ENCODE measurements around the gene CEMIP2. TPM values are rescaled to one million over a fixed set of nuclear protein-coding genes. Genes with fewer than 3 reads are reported as not detected.

Gene CEMIP2
- total RNA-seq, 1 donor from 2014 or later, result 139 TPM

GRCh38 chr9:71671289-71671688 is 97.0 kb downstream of the CEMIP2 start:
- Mint-ChIP-seq H3K4me3 (ENCODE audit: unreplicated experiment) (no peak overlapping the region), H3K27ac (ENCODE audit: unreplicated experiment) (no peak overlapping the region)
- no peak for FAIRE-seq

DNA sequence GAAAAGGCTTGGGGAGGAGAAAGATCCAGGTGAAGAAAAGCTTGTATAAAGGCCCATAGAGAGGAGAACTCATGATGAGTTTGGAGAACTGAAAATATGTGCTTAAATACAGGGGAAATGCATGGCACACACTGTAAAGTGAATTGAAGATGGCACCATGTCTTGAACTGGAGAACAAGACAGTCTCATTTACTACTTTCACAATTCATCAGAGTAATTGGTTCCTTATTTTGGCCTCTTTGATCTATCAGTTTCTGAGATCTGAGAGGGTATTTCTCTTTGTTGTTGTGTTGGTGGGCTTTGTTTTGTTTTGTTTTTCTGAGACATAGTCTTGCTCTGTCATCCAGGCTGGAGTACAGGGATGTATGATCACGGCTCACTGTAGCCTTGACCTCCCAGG is 98.2 kb downstream of the CEMIP2 start:
- no peak overlapping the region for H3K9ac ChIP-seq (ENCODE audit: low read length)
- no peaks in the 10 kb centered on the region for H3K4me1 Mint-ChIP-seq (ENCODE audit: low read depth, unreplicated experiment)
- no peak for TF ChIP-seq EZH2 (IDR thresholded peaks at IDR 0.05; ENCODE audit: insufficient read depth, low read length)
- TF ChIP-seq, protein P1, sequence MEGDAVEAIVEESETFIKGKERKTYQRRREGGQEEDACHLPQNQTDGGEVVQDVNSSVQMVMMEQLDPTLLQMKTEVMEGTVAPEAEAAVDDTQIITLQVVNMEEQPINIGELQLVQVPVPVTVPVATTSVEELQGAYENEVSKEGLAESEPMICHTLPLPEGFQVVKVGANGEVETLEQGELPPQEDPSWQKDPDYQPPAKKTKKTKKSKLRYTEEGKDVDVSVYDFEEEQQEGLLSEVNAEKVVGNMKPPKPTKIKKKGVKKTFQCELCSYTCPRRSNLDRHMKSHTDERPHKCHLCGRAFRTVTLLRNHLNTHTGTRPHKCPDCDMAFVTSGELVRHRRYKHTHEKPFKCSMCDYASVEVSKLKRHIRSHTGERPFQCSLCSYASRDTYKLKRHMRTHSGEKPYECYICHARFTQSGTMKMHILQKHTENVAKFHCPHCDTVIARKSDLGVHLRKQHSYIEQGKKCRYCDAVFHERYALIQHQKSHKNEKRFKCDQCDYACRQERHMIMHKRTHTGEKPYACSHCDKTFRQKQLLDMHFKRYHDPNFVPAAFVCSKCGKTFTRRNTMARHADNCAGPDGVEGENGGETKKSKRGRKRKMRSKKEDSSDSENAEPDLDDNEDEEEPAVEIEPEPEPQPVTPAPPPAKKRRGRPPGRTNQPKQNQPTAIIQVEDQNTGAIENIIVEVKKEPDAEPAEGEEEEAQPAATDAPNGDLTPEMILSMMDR (IDR thresholded peaks at IDR 0.05; ENCODE audit: insufficient read depth, low read depth, low read length), result no peak
- no peaks in the 10 kb centered on the region for H3K9me3 ChIP-seq (ENCODE audit: insufficient read depth, low read depth, low read length)
- no peak overlapping the region for H2AFZ ChIP-seq (ENCODE audit: low read depth, low read length)
- H3K36me3 Mint-ChIP-seq (ENCODE audit: low read depth, unreplicated experiment), result peaks cover 5% of the 10 kb centered on the region
- H3K27me3 ChIP-seq (ENCODE audit: insufficient read depth, low read length), result no peaks in the 10 kb centered on the region
- no peaks in the 10 kb centered on the region for H3K4me1 ChIP-seq (ENCODE audit: insufficient read depth, low read length)
- no peak overlapping the region for H3K4me2 ChIP-seq (ENCODE audit: low read length)
- H3K9me3 Mint-ChIP-seq (ENCODE audit: unreplicated experiment), result peaks cover 3% of the 10 kb centered on the region
- H3K4me3 Mint-ChIP-seq (ENCODE audit: unreplicated experiment), result no peak overlapping the region
- peak; percentile 17 for FAIRE-seq
- H3K79me2 ChIP-seq (ENCODE audit: insufficient read depth, low read length), result no peaks in the 10 kb centered on the region
- no peak overlapping the region for H3K27ac ChIP-seq (ENCODE audit: low read depth, low read length)
- H4K20me1 ChIP-seq (ENCODE audit: insufficient read depth, low read length), result no peaks in the 10 kb centered on the region
- H3K27ac Mint-ChIP-seq (ENCODE audit: unreplicated experiment), result no peak overlapping the region
- H3K36me3 ChIP-seq (ENCODE audit: insufficient read depth, low read length), result no peaks in the 10 kb centered on the region
- DNase-seq (ENCODE audit: low read depth), result no peak
- no peak overlapping the region for H3K4me3 ChIP-seq (ENCODE audit: insufficient read depth, low read depth, low read length)
- no peaks in the 10 kb centered on the region for H3K27me3 Mint-ChIP-seq (ENCODE audit: low read depth, unreplicated experiment)

More at GRCh38 chr9:71671289-71671688, 97.0 kb downstream of the CEMIP2 start:
- Histone ChIP-seq H3K27me3 (ENCODE audit: insufficient read depth, low read length) (no peaks in the 10 kb centered on the region), H3K9ac (ENCODE audit: low read length) (no peak overlapping the region), H3K79me2 (ENCODE audit: insufficient read depth, low read length) (no peaks in the 10 kb centered on the region), H4K20me1 (ENCODE audit: insufficient read depth, low read length) (no peaks in the 10 kb centered on the region), H3K4me1 (ENCODE audit: insufficient read depth, low read length) (no peaks in the 10 kb centered on the region), H3K36me3 (ENCODE audit: insufficient read depth, low read length) (no peaks in the 10 kb centered on the region), H3K9me3 (ENCODE audit: insufficient read depth, low read depth, low read length) (no peaks in the 10 kb centered on the region), H3K27ac (ENCODE audit: low read depth, low read length) (no peak overlapping the region), H2AFZ (ENCODE audit: low read depth, low read length) (no peak overlapping the region), H3K4me2 (ENCODE audit: low read length) (no peak overlapping the region), H3K4me3 (ENCODE audit: insufficient read depth, low read depth, low read length) (no peak overlapping the region)
- H3K36me3 Mint-ChIP-seq (ENCODE audit: low read depth, unreplicated experiment), result peaks cover 5% of the 10 kb centered on the region
- no peaks in the 10 kb centered on the region for H3K27me3 Mint-ChIP-seq (ENCODE audit: low read depth, unreplicated experiment)
- no peak for TF ChIP-seq EZH2 (IDR thresholded peaks at IDR 0.05; ENCODE audit: insufficient read depth, low read length)
- TF ChIP-seq, protein P1 (IDR thresholded peaks at IDR 0.05; ENCODE audit: insufficient read depth, low read depth, low read length), result no peak
- H3K4me1 Mint-ChIP-seq (ENCODE audit: low read depth, unreplicated experiment), result no peaks in the 10 kb centered on the region
- no peak for DNase-seq (ENCODE audit: low read depth)
- H3K9me3 Mint-ChIP-seq (ENCODE audit: unreplicated experiment), result peaks cover 3% of the 10 kb centered on the region

DNA sequence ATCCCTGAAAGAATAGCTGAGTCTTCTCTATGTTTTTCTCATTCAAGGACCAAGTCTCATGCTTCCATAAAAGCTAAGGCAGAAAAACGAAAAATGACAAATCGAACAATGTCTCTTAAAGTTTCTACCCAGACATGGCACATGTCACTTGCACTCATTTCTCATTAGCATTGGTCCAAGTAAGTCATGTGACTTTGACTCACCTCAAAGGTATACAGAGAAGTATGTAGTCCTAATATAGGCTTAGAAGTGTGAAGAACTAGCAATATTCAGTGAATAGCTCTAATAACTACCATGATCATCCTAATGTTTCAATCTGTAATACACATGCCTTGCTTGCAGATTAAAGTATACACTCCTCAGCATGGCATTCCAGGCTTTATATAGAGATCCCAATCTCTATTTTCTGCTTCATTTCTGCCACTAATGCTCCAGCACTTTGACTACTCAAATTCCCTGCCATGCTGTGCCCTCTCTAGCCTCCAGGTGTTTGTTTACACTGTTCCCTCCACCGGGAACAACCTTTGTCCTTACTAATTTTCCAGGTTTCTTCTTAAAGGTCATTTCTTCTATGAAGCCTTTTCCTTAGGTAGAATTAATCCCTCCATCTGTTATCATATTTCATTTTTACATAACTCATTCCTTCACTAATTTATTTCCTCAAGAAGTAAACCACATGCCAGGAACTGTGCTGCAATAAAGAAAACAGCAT is 98.9 kb downstream of the CEMIP2 start:
- Histone ChIP-seq H3K9me3 (ENCODE audit: insufficient read depth, low read depth, low read length) (no peaks in the 10 kb centered on the region), H3K4me1 (ENCODE audit: insufficient read depth, low read length) (peaks cover 2% of the 10 kb centered on the region), H3K79me2 (ENCODE audit: insufficient read depth, low read length) (no peaks in the 10 kb centered on the region), H3K4me3 (ENCODE audit: insufficient read depth, low read depth, low read length) (no peak overlapping the region), H3K4me2 (ENCODE audit: low read length) (no peak overlapping the region), H2AFZ (ENCODE audit: low read depth, low read length) (no peak overlapping the region), H3K36me3 (ENCODE audit: insufficient read depth, low read length) (no peaks in the 10 kb centered on the region), H3K27me3 (ENCODE audit: insufficient read depth, low read length) (no peaks in the 10 kb centered on the region), H3K27ac (ENCODE audit: low read depth, low read length) (no peak overlapping the region), H4K20me1 (ENCODE audit: insufficient read depth, low read length) (no peaks in the 10 kb centered on the region), H3K9ac (ENCODE audit: low read length) (no peak overlapping the region)
- DNase-seq (ENCODE audit: low read depth) (no peak), FAIRE-seq (no peak)
- H3K9me3 Mint-ChIP-seq (ENCODE audit: unreplicated experiment), result peaks cover 3% of the 10 kb centered on the region
- no peaks in the 10 kb centered on the region for H3K27me3 Mint-ChIP-seq (ENCODE audit: low read depth, unreplicated experiment)
- no peak overlapping the region for H3K27ac Mint-ChIP-seq (ENCODE audit: unreplicated experiment)
- H3K4me3 Mint-ChIP-seq (ENCODE audit: unreplicated experiment), result no peak overlapping the region
- H3K36me3 Mint-ChIP-seq (ENCODE audit: low read depth, unreplicated experiment), result peaks cover 5% of the 10 kb centered on the region
- TF ChIP-seq, protein P1 (IDR thresholded peaks at IDR 0.05; ENCODE audit: insufficient read depth, low read depth, low read length), result no peak
- peaks cover 5% of the 10 kb centered on the region for H3K4me1 Mint-ChIP-seq (ENCODE audit: low read depth, unreplicated experiment)

Measured in astrocyte (in vitro differentiated cells and primary cell).